DOHH2 (cell line): ENCODE data around the gene ZBTB8A.
A peak's percentile ranks its signal among the peaks of the same experiment; 100 is the strongest.

ENCODE experiments used
- H3F3A ChIP-seq: fragments of 200-600 bp; sonication (generic), shearing (Covaris generic); 2 replicates; pipeline ENCODE4 v1.6.0; 2016; ENCODE audit warnings: antibody characterized with exemption, mild to moderate bottlenecking; ENCODE audit not compliant: control insufficient read depth, insufficient read depth
- H3K27ac ChIP-seq: fragments of 200-600 bp; sonication (generic); 2 replicates; pipeline ENCODE4 v1.5.1; 2014; ENCODE audit warnings: low read depth, mild to moderate bottlenecking, low read length, moderate library complexity
- H3K27me3 ChIP-seq: fragments of 200-600 bp; sonication (generic); 2 replicates; pipeline ENCODE4 v1.6.1; 2014; ENCODE audit warnings: mild to moderate bottlenecking, low read length, mixed read lengths; ENCODE audit not compliant: control insufficient read depth
- H3K36me3 ChIP-seq: fragments of 200-600 bp; sonication (generic); 2 replicates; pipeline ENCODE4 v1.6.1; 2014; ENCODE audit warnings: mild to moderate bottlenecking, low read length, moderate library complexity, mixed read lengths; ENCODE audit not compliant: control insufficient read depth
- H3K4me1 ChIP-seq: fragments of 200-600 bp; sonication (generic); 2 replicates; pipeline ENCODE4 v1.6.1; 2014; ENCODE audit warnings: mild to moderate bottlenecking, low read length, mixed read lengths; ENCODE audit not compliant: control insufficient read depth
- H3K4me2 ChIP-seq: fragments of 200-600 bp; sonication (generic); 2 replicates; pipeline ENCODE4 v1.6.0; 2014; ENCODE audit warnings: mild to moderate bottlenecking, low read length, moderate library complexity
- H3K4me3 ChIP-seq: fragments of 200-600 bp; sonication (generic); 2 replicates; pipeline ENCODE4 v1.5.1; 2014; ENCODE audit warnings: mild to moderate bottlenecking, low read length, mixed read lengths
- H3K79me2 ChIP-seq: fragments of 200-600 bp; sonication (generic); 2 replicates; pipeline ENCODE4 v1.6.1; 2014; ENCODE audit warnings: mild to moderate bottlenecking, low read length, mixed read lengths; ENCODE audit not compliant: control insufficient read depth
- H3K9me2 ChIP-seq: fragments of 200-600 bp; sonication (generic); replicated peaks from 2 replicates; pipeline ENCODE4 v1.6.1; 2014; ENCODE audit warnings: mild to moderate bottlenecking, low read length, mixed read lengths; ENCODE audit not compliant: control insufficient read depth
- H3K9me3 ChIP-seq: fragments of 200-600 bp; sonication (generic); 2 replicates; pipeline ENCODE4 v1.6.1; 2014; ENCODE audit warnings: antibody characterized with exemption, low read length, mixed read lengths; ENCODE audit not compliant: control insufficient read depth, insufficient read depth
- H4K20me1 ChIP-seq: fragments of 200-600 bp; sonication (generic); 2 replicates; pipeline ENCODE4 v1.6.0; 2014; ENCODE audit warnings: low read depth, mild to moderate bottlenecking, antibody characterized with exemption, low read length, moderate library complexity; ENCODE audit not compliant: control insufficient read depth, insufficient read depth
- EZH2phosphoT487 ChIP-seq: fragments of 200-600 bp; sonication (generic); IDR thresholded peaks from 2 replicates; pipeline ENCODE4 v1.6.1; 2017; ENCODE audit warnings: borderline replicate concordance, mild to moderate bottlenecking, antibody characterized with exemption, low read length, moderate library complexity, mixed read lengths
- TF ChIP-seq, protein P1 (sequence below): fragments of 200-600 bp; sonication (generic); IDR thresholded peaks from one replicate; pipeline ENCODE4 v1.5.1; 2014; ENCODE audit warnings: antibody characterized with exemption, mild to moderate bottlenecking, low read depth, low read length; ENCODE audit not compliant: poor library complexity, severe bottlenecking

ZBTB8A gene

DNA sequence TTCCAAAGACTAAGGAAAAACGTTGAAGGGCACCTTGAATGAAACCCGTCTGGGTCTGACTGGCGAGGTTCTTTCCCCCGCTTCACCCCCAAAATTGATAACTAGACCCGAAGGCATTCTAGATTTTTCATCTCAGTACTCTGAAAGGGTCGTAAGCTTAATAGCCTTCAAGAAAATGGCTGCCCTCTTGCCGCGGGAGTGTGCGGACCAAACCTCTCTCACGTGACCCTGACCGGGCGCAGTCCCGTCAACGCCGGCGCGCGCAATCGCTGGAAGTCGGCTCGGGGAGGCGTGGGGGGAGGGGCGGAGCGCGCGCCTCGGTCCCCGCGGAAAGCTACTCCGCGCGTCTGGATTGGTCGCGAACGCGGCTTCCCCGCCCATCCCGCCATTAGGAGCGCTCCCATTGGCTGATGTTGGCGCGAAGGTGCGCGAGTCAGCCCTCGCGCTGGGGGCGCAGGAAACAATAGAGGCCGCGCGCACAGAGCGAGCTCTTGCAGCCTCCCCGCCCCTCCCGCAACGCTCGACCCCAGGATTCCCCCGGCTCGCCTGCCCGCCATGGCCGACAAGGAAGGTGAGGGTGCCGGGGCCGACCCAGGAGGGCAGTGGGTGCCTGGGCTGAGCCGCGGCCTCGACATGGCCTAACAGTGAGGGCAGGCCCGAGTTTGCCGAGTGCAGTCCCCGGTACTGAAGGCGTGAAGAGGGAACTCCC is 111.7 kb downstream of the ZBTB8A start, which contains the start of gene RBBP4:
RBBP4 (plus strand) TSS at position 457 of the 709 bp plus-strand sequence; CDS start at position 556, 99 bp downstream.
- Histone ChIP-seq H3K27ac (peak within 1 kb of the TSS; percentile 91), H3K36me3 (peaks cover 73% of the 10 kb centered on the region), H3K9me2 (no peaks in the 10 kb centered on the region), H4K20me1 (peaks cover 24% of the 10 kb centered on the region), H3K9me3 (no peaks in the 10 kb centered on the region), H3F3A (peaks cover 21% of the 10 kb centered on the region), H3K79me2 (peaks cover 92% of the 10 kb centered on the region), H3K4me1 (peaks cover 63% of the 10 kb centered on the region), H3K27me3 (no peaks in the 10 kb centered on the region), H3K4me2 (peak within 1 kb of the TSS; percentile 86), H3K4me3 (peak within 1 kb of the TSS; percentile 83)
- no peak for TF ChIP-seq EZH2phosphoT487
- TF ChIP-seq, protein P1, sequence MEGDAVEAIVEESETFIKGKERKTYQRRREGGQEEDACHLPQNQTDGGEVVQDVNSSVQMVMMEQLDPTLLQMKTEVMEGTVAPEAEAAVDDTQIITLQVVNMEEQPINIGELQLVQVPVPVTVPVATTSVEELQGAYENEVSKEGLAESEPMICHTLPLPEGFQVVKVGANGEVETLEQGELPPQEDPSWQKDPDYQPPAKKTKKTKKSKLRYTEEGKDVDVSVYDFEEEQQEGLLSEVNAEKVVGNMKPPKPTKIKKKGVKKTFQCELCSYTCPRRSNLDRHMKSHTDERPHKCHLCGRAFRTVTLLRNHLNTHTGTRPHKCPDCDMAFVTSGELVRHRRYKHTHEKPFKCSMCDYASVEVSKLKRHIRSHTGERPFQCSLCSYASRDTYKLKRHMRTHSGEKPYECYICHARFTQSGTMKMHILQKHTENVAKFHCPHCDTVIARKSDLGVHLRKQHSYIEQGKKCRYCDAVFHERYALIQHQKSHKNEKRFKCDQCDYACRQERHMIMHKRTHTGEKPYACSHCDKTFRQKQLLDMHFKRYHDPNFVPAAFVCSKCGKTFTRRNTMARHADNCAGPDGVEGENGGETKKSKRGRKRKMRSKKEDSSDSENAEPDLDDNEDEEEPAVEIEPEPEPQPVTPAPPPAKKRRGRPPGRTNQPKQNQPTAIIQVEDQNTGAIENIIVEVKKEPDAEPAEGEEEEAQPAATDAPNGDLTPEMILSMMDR, result peak; percentile 18

DNA sequence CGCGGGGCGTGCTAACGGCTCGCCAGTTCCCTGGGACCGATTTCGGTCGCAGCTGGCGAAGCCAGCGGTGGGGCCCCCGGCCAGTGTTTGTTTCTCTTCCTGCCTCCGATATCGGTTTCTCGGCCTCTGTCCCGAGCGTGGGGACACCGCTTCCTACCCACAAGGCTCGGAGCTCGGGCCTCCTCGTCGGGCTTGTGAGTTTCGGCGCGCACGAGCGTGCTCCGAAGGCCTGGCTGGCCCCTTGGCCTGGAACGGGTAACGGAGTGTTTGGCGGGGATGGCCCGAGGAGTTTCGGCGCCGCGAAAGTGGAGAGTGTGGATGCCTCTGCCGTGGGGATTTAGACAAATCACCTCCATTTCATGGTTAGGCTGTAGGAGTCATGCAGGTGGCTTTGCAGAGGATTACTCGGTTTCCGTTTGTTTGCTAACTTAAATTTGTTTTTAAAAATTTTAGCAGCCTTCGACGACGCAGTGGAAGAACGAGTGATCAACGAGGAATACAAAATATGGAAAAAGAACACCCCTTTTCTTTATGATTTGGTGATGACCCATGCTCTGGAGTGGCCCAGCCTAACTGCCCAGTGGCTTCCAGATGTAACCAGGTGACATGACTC is 112.3 kb downstream of the ZBTB8A start:
- H3K4me1 ChIP-seq, result peaks cover 63% of the 10 kb centered on the region

DNA sequence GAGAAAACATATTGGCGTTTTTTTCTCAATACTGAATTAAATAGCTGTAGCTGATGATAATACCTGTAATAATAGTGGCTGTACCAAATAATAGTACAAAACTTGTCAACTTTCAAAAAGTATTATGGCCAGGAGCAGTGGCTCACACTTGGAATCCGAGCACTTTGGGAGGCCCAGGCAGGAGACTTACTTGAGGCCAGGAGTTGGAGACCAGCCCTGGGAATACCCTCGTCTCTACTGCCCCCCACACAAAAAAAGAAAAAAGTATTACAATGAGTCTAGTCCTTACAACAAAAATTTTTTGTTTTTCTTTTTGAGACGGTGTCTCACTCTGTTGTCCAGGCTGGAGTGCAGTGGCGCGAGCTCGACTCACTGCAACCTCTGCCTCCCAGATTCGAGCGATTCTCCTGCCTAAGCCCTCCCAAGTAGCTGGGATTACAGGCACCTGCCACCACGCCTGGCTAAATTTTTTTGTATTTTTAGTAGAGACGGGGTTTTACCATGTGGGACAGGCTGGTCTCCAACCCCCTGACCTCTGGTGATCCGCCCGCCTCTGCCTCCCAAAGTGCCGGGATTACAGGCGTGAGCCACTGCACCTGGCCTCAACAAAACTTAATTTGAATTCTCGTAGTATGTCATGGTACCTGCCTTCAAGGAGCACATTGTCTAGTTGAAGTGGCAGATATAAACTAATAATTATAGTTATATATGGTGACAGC is 113.2 kb downstream of the ZBTB8A start:
- peaks cover 31% of the 10 kb centered on the region for H3F3A ChIP-seq
- H3K4me3 ChIP-seq, result peak overlapping the region; percentile 83
- peaks cover 92% of the 10 kb centered on the region for H3K79me2 ChIP-seq
- peaks cover 81% of the 10 kb centered on the region for H3K36me3 ChIP-seq
- H4K20me1 ChIP-seq, result peaks cover 31% of the 10 kb centered on the region
- H3K9me2 ChIP-seq, result no peaks in the 10 kb centered on the region
- TF ChIP-seq, protein P1, result no peak
- TF ChIP-seq EZH2phosphoT487, result no peak
- H3K4me2 ChIP-seq, result peak overlapping the region; percentile 86
- H3K27me3 ChIP-seq, result no peaks in the 10 kb centered on the region
- H3K9me3 ChIP-seq, result no peaks in the 10 kb centered on the region
- H3K4me1 ChIP-seq, result peaks cover 66% of the 10 kb centered on the region
- H3K27ac ChIP-seq, result peak overlapping the region; percentile 91

More for the DNA sequence above, 112.3 kb downstream of the ZBTB8A start:
- H3K9me2 ChIP-seq, result no peaks in the 10 kb centered on the region
- peak overlapping the region; percentile 91 for H3K27ac ChIP-seq
- H4K20me1 ChIP-seq, result peaks cover 24% of the 10 kb centered on the region
- peaks cover 24% of the 10 kb centered on the region for H3F3A ChIP-seq
- TF ChIP-seq, protein P1, result no peak
- TF ChIP-seq EZH2phosphoT487, result no peak
- H3K79me2 ChIP-seq, result peaks cover 92% of the 10 kb centered on the region
- peak overlapping the region; percentile 83 for H3K4me3 ChIP-seq
- H3K9me3 ChIP-seq, result no peaks in the 10 kb centered on the region
- H3K4me2 ChIP-seq, result peak overlapping the region; percentile 86
- no peaks in the 10 kb centered on the region for H3K27me3 ChIP-seq
- peaks cover 77% of the 10 kb centered on the region for H3K36me3 ChIP-seq
